ENCODE results near the gene TNNI2. TPM values are rescaled to one million over a fixed set of nuclear protein-coding genes. Genes with fewer than 3 reads are reported as not detected.
A peak's percentile ranks its signal among the peaks of the same experiment; 100 is the strongest.

TNNI2 gene
- total RNA-seq, 1 donor from 2014 or later, result 2,937 TPM

DNA sequence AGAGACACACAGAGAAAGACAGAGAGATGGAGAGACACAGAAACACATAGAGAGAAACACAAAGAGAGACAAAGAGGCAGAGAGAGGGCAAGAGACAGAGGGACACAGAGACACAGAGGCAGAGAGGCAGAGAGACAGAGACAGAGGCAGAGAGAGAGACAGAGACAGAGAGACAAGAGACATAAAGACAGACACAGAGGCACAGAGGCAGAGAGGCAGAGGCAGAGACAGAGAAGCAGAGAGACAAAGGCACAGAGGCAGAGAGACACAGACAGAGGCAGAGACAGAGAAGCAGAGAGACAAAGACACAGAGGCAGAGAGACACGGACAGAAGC lies 6.3 kb downstream of the TNNI2 start:
- Histone ChIP-seq H3K4me1 (ENCODE audit: control insufficient read depth in 3 of 3, insufficient read depth in 3 of 3, low read length in 3 of 3) (peaks cover 15 to 53% (median 25%) of the 10 kb centered on the region in 3 donors), H3K9ac (ENCODE audit: low read depth in 1 of 3, low read length in 3 of 3) (peak overlapping the region in 1 of 3 donors; percentile 28), H3K9me3 (ENCODE audit: control insufficient read depth in 3 of 3, low read length in 3 of 3) (no peaks in the 10 kb centered on the region), H3K4me3 (ENCODE audit: low read length in 3 of 3) (no peak overlapping the region), H3K36me3 (ENCODE audit: control insufficient read depth in 3 of 3, insufficient read depth in 3 of 3, low read length in 3 of 3) (peaks cover 3 to 5% (median 5%) of the 10 kb centered on the region in 3 donors), H3K27ac (ENCODE audit: low read depth, low read length) (no peak overlapping the region), H3K27me3 (ENCODE audit: control insufficient read depth in 3 of 3, insufficient read depth in 3 of 3, low read length in 3 of 3) (peaks cover 0 to 4% (median 0%) of the 10 kb centered on the region in 3 donors)

DNA sequence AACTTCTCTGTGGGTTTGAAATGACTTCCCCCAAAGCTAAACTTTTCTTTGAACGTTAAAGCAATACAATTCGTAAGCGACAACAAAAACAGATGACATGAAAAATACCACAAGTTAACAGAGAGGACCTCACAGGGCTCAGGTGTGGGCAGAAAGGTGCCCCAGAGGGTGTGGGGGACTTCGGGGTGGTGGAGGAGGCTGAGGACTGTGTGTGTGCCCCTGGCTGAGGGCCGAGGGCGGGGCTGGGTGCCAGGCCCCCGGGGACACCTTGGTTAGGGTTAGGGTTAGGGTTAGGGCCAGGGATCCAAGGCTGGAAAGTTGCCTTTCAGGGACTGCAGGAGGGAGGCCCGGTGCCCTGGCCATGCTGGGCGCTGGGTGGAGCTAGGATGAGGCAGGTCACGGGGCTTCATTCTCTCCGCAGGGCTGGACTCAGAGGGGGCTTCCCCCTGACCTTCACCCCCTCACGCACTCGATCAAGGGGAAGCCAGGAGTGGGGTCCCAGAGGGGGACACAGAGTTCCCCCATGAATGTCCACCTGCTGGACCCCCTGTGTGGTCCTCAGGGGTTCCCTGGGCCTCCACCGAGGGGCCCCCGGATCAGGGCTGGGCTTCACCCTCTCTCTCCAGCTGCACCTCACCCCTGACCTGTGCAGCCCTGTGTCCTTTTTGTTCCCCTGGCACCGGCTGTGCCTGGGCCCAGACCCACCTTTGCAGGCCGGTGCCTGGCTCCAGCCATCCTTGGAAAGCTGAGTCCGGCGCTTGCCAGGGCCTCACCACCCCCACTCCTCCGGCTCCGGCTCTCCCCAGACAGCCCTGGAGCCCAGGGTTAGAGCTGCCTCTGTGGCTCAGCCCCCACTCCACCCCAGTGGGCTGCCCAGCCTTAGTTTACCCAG lies 7.0 kb downstream of the TNNI2 start:
- H3K27ac ChIP-seq (ENCODE audit: low read depth, low read length), result no peak overlapping the region

GRCh38 chr11:1846453-1846932 lies 7.7 kb downstream of the TNNI2 start:
- Histone ChIP-seq H3K9me3 (ENCODE audit: control insufficient read depth in 3 of 3, low read length in 3 of 3) (no peaks in the 10 kb centered on the region), H3K36me3 (ENCODE audit: control insufficient read depth in 3 of 3, insufficient read depth in 3 of 3, low read length in 3 of 3) (peaks cover 0 to under 1% (median 0%) of the 10 kb centered on the region in 3 donors), H3K4me3 (ENCODE audit: low read length in 3 of 3) (no peak overlapping the region), H3K9ac (ENCODE audit: low read depth in 1 of 3, low read length in 3 of 3) (no peak overlapping the region), H3K27ac (ENCODE audit: low read depth, low read length) (no peak overlapping the region), H3K4me1 (ENCODE audit: control insufficient read depth in 3 of 3, insufficient read depth in 3 of 3, low read length in 3 of 3) (peaks cover 12 to 47% (median 23%) of the 10 kb centered on the region in 3 donors), H3K27me3 (ENCODE audit: control insufficient read depth in 3 of 3, insufficient read depth in 3 of 3, low read length in 3 of 3) (peaks cover 0 to 4% (median 0%) of the 10 kb centered on the region in 3 donors)

More for the DNA sequence above, 7.0 kb downstream of the TNNI2 start:
- no peak overlapping the region for H3K4me3 ChIP-seq (ENCODE audit: low read length in 3 of 3)
- peaks cover 0 to 4% (median 0%) of the 10 kb centered on the region in 3 donors for H3K27me3 ChIP-seq (ENCODE audit: control insufficient read depth in 3 of 3, insufficient read depth in 3 of 3, low read length in 3 of 3)
- peaks cover 15 to 51% (median 25%) of the 10 kb centered on the region in 3 donors for H3K4me1 ChIP-seq (ENCODE audit: control insufficient read depth in 3 of 3, insufficient read depth in 3 of 3, low read length in 3 of 3)
- no peak overlapping the region for H3K9ac ChIP-seq (ENCODE audit: low read depth in 1 of 3, low read length in 3 of 3)
- H3K36me3 ChIP-seq (ENCODE audit: control insufficient read depth in 3 of 3, insufficient read depth in 3 of 3, low read length in 3 of 3), result peaks cover 0 to 5% (median 5%) of the 10 kb centered on the region in 3 donors
- no peaks in the 10 kb centered on the region for H3K9me3 ChIP-seq (ENCODE audit: control insufficient read depth in 3 of 3, low read length in 3 of 3)

- peaks cover 6 to 46% (median 21%) of the 10 kb centered on the region in 3 donors for H3K4me1 ChIP-seq (ENCODE audit: control insufficient read depth in 3 of 3, insufficient read depth in 3 of 3, low read length in 3 of 3)
- no peak overlapping the region for H3K27ac ChIP-seq (ENCODE audit: low read depth, low read length)
- peaks cover 0 to 4% (median 0%) of the 10 kb centered on the region in 3 donors for H3K27me3 ChIP-seq (ENCODE audit: control insufficient read depth in 3 of 3, insufficient read depth in 3 of 3, low read length in 3 of 3)
- H3K36me3 ChIP-seq (ENCODE audit: control insufficient read depth in 3 of 3, insufficient read depth in 3 of 3, low read length in 3 of 3), result no peaks in the 10 kb centered on the region
- no peak overlapping the region for H3K4me3 ChIP-seq (ENCODE audit: low read length in 3 of 3)
- H3K9me3 ChIP-seq (ENCODE audit: control insufficient read depth in 3 of 3, low read length in 3 of 3), result no peaks in the 10 kb centered on the region
- H3K9ac ChIP-seq (ENCODE audit: low read depth in 1 of 3, low read length in 3 of 3), result no peak overlapping the region
These were observed 8.4 kb downstream of the TNNI2 start for GRCh38 chr11:1847006-1847735.

DNA sequence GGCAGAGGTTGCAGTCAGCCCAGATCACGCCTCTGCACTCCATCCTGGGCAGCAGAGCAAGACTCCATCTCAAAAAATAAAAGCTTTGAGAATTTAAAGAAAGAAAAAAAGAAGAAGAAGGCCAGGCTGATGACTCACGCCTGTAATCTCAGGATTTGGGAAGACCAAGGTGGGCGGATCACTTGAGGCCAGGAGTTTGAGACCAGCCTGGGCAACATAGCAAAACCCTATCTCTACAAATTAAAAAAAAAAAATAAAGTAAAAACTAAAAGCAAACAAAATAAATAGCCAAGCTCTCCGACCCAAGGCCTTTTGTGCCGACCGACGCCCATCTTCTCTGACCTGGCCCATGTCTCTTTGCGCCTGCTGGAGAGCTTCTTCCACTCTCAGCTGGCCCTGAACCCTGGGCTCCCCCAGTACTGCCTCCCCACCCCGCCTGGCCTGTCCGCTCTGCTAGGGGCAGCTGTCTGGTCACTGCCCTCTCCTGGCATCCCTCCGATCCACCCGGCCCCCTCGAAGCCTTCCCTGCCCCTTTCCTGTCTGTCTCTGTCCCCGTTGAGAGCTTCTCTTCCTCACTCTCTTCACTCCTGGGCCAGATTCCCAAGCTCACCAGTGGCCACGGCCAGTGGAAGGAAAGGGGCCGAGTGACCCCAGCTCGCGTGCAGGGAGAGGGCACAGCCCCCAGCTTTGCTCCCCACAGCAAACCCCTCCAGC lies 9.3 kb downstream of the TNNI2 start:
- H3K36me3 ChIP-seq (ENCODE audit: control insufficient read depth in 3 of 3, insufficient read depth in 3 of 3, low read length in 3 of 3), result no peaks in the 10 kb centered on the region
- peaks cover 0 to 4% (median 0%) of the 10 kb centered on the region in 3 donors for H3K27me3 ChIP-seq (ENCODE audit: control insufficient read depth in 3 of 3, insufficient read depth in 3 of 3, low read length in 3 of 3)
- H3K4me3 ChIP-seq (ENCODE audit: low read length in 3 of 3), result no peak overlapping the region
- H3K4me1 ChIP-seq (ENCODE audit: control insufficient read depth in 3 of 3, insufficient read depth in 3 of 3, low read length in 3 of 3), result peaks cover 8 to 49% (median 24%) of the 10 kb centered on the region in 3 donors
- no peak overlapping the region for H3K9ac ChIP-seq (ENCODE audit: low read depth in 1 of 3, low read length in 3 of 3)
- H3K27ac ChIP-seq (ENCODE audit: low read depth, low read length), result no peak overlapping the region
- H3K9me3 ChIP-seq (ENCODE audit: control insufficient read depth in 3 of 3, low read length in 3 of 3), result no peaks in the 10 kb centered on the region

GRCh38 chr11:1848640-1849430 lies 10.1 kb downstream of the TNNI2 start:
- no peak overlapping the region for H3K4me3 ChIP-seq (ENCODE audit: low read length in 3 of 3)
- no peaks in the 10 kb centered on the region for H3K36me3 ChIP-seq (ENCODE audit: control insufficient read depth in 3 of 3, insufficient read depth in 3 of 3, low read length in 3 of 3)
- no peak overlapping the region for H3K27ac ChIP-seq (ENCODE audit: low read depth, low read length)
- peaks cover 13 to 56% (median 29%) of the 10 kb centered on the region in 3 donors for H3K4me1 ChIP-seq (ENCODE audit: control insufficient read depth in 3 of 3, insufficient read depth in 3 of 3, low read length in 3 of 3)
- peaks cover 0 to 4% (median 0%) of the 10 kb centered on the region in 3 donors for H3K27me3 ChIP-seq (ENCODE audit: control insufficient read depth in 3 of 3, insufficient read depth in 3 of 3, low read length in 3 of 3)
- no peak overlapping the region for H3K9ac ChIP-seq (ENCODE audit: low read depth in 1 of 3, low read length in 3 of 3)
- H3K9me3 ChIP-seq (ENCODE audit: control insufficient read depth in 3 of 3, low read length in 3 of 3), result no peaks in the 10 kb centered on the region

DNA sequence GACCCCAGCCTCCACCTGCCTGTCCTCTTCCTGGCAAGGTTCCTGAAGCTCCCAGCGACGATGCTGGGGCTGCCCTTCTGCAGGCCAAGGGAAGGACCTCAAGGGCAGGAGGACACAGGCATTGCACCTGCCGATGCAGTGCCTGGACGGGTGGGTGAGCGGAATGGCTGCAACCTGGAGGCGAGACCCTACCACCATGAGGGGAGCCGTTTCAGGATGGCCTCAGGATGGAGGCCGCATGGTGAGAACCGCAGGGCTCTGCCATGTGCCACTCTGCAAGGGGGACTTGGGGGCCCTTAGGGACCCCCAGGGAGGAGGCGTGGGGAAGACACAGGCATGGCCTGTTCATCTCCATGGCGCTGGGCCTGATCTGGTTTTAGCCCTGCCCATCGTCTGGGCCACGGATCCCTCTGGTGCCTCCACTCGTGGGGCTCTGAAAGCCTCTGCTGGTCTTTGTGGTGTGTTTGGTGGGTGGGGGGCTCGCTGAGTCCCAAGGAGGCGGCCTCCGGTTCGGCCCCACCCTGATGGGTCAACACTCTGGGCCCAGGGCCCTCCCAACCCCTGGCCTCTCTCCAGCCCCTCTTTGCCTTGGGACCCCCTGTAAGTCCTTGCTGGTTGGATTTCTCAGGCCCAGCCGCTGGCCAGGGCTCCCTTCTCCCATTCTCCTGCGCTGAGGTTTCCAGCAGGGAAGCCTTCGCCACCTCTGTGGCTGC lies 12.8 kb downstream of the TNNI2 start:
- no peaks in the 10 kb centered on the region for H3K36me3 ChIP-seq (ENCODE audit: control insufficient read depth in 3 of 3, insufficient read depth in 3 of 3, low read length in 3 of 3)
- H3K27me3 ChIP-seq (ENCODE audit: control insufficient read depth in 3 of 3, insufficient read depth in 3 of 3, low read length in 3 of 3), result peaks cover 0 to 4% (median 0%) of the 10 kb centered on the region in 3 donors
- no peak overlapping the region for H3K9ac ChIP-seq (ENCODE audit: low read depth in 1 of 3, low read length in 3 of 3)
- H3K4me3 ChIP-seq (ENCODE audit: low read length in 3 of 3), result no peak overlapping the region
- peaks cover 31 to 69% (median 36%) of the 10 kb centered on the region in 3 donors for H3K4me1 ChIP-seq (ENCODE audit: control insufficient read depth in 3 of 3, insufficient read depth in 3 of 3, low read length in 3 of 3)
- no peak overlapping the region for H3K27ac ChIP-seq (ENCODE audit: low read depth, low read length)
- H3K9me3 ChIP-seq (ENCODE audit: control insufficient read depth in 3 of 3, low read length in 3 of 3), result no peaks in the 10 kb centered on the region

- peaks cover 31 to 73% (median 35%) of the 10 kb centered on the region in 3 donors for H3K4me1 ChIP-seq (ENCODE audit: control insufficient read depth in 3 of 3, insufficient read depth in 3 of 3, low read length in 3 of 3)
- H3K9me3 ChIP-seq (ENCODE audit: control insufficient read depth in 3 of 3, low read length in 3 of 3), result no peaks in the 10 kb centered on the region
- H3K9ac ChIP-seq (ENCODE audit: low read depth in 1 of 3, low read length in 3 of 3), result no peak overlapping the region
- H3K4me3 ChIP-seq (ENCODE audit: low read length in 3 of 3), result no peak overlapping the region
- H3K27ac ChIP-seq (ENCODE audit: low read depth, low read length), result peak overlapping the region; percentile 79
- H3K27me3 ChIP-seq (ENCODE audit: control insufficient read depth in 3 of 3, insufficient read depth in 3 of 3, low read length in 3 of 3), result peaks cover 0 to 4% (median 0%) of the 10 kb centered on the region in 3 donors
- no peaks in the 10 kb centered on the region for H3K36me3 ChIP-seq (ENCODE audit: control insufficient read depth in 3 of 3, insufficient read depth in 3 of 3, low read length in 3 of 3)
These were observed 13.6 kb downstream of the TNNI2 start for GRCh38 chr11:1852271-1852876.

Data from skeletal muscle tissue (tissue), 4 donors.